ENCODE measurements around the gene SYNC.
"Not testable (repeated sequence)": the region's sequence is repeated elsewhere in the genome, so short reads cannot be mapped to it uniquely, and the experiment has no call there.

Gene SYNC

GRCh38 chr1:32686387-32686786, 16.2 kb downstream of the SYNC start:
- no peak for DNase-seq

- DNase-seq = no peak
Observed at GRCh38 chr1:32685498-32685897, 17.1 kb downstream of the SYNC start.

- DNase-seq = no peak
Observed at GRCh38 chr1:32684167-32684811, 18.3 kb downstream of the SYNC start.

GRCh38 chr1:32683397-32683796, 19.2 kb downstream of the SYNC start:
- DNase-seq = no peak

GRCh38 chr1:32681999-32682398, 20.6 kb downstream of the SYNC start:
- no peak for DNase-seq

- DNase-seq = no peak
Observed at GRCh38 chr1:32681509-32681908, 21.1 kb downstream of the SYNC start.

- no peak for DNase-seq
Observed at GRCh38 chr1:32680642-32681041, 21.9 kb downstream of the SYNC start.

GRCh38 chr1:32679993-32680392, 22.6 kb downstream of the SYNC start:
- DNase-seq = not testable (repeated sequence)

GRCh38 chr1:32676945-32677344, 25.6 kb downstream of the SYNC start:
- DNase-seq = no peak

- not testable (repeated sequence) for DNase-seq
Observed at GRCh38 chr1:32668716-32669115, 33.9 kb downstream of the SYNC start.

- no peak for DNase-seq
Observed at GRCh38 chr1:32666901-32667566, 35.5 kb downstream of the SYNC start.

- no peak for DNase-seq
Observed at GRCh38 chr1:32665915-32666314, 36.7 kb downstream of the SYNC start.

GRCh38 chr1:32659581-32659980, 43.0 kb downstream of the SYNC start:
- no peak for DNase-seq

GRCh38 chr1:32652244-32652962, 50.2 kb downstream of the SYNC start:
- DNase-seq = no peak

- no peak for DNase-seq
Observed at GRCh38 chr1:32651461-32652073, 51.0 kb downstream of the SYNC start.

GRCh38 chr1:32650752-32651460, 51.7 kb downstream of the SYNC start, which contains the start of gene RBBP4:
Gene RBBP4, plus strand, starts transcription at chr1:32651208. Its CDS starts 99 bp downstream, at chr1:32651307.
- peak; percentile 96 for DNase-seq

- peak; percentile 98 for DNase-seq
Observed at GRCh38 chr1:32650248-32650751, 52.3 kb downstream of the SYNC start, which contains the start of gene ZBTB8OS. Gene ZBTB8OS, minus strand, starts transcription at chr1:32650550. Its CDS starts 21 bp downstream, at chr1:32650529.

- no peak for DNase-seq
Observed at GRCh38 chr1:32647308-32648134, 55.0 kb downstream of the SYNC start.

- no peak for DNase-seq
Observed at GRCh38 chr1:32644426-32644825, 58.1 kb downstream of the SYNC start.

GRCh38 chr1:32642292-32642827, 60.2 kb downstream of the SYNC start:
- DNase-seq = not testable (repeated sequence)

GRCh38 chr1:32639489-32640075, 63.0 kb downstream of the SYNC start:
- no peak for DNase-seq
